Measurements from ENCODE around the gene EFNA5.

EFNA5 gene

GRCh38 chr5:107541400-107541799 lies 129.3 kb downstream of the EFNA5 start:
- no peak for DNase-seq

- no peak for DNase-seq
These were observed 130.9 kb downstream of the EFNA5 start for GRCh38 chr5:107539726-107540330.

DNA sequence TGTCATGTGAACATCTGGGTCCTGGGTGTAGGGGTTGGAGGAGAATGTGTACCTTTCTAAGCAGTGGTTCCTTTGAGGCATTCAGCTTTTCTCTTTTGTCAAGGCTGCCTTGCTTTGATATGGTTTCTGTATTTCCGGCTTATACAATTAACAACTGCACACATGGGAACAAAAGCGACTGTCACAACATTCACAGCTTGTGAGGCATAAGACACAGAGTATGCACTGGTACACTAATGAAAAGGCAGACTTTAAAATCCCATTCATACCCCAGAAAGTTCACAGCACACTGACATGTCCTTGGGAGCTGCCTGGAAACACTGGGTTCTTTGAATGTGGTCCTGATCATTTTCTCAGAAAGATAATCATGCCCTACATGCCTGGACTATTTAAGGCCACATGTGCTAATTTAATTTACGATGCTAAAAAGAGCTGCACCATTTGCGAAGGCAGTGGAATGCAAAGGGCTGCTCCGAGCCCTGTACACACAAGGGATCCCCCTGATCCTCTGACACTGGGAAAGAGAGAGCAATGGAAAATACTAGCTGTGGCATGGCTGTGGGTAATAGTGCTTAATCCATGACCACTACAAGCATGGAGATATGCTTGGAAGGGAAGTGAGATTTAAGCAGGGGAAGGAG lies 131.8 kb downstream of the EFNA5 start:
- DNase-seq = no peak

DNA sequence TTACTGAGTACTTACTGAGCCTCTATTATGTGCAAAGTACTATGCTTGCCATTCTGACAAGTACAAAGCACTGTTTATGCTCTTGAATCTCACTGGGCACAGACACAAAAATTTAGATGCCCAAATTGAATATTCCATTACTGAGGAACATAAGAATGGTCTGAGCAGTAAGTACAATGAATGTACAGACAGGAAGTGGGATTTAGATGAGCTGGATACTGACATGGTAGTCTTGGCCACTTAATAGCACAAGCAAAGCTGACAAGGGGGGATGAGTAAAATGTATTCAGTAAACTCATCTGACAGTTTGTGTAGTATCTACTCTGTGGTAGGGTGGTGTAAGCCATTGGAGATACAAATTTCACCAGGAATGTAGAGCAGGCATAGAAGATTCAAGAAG lies 132.4 kb downstream of the EFNA5 start:
- no peak for DNase-seq

DNA sequence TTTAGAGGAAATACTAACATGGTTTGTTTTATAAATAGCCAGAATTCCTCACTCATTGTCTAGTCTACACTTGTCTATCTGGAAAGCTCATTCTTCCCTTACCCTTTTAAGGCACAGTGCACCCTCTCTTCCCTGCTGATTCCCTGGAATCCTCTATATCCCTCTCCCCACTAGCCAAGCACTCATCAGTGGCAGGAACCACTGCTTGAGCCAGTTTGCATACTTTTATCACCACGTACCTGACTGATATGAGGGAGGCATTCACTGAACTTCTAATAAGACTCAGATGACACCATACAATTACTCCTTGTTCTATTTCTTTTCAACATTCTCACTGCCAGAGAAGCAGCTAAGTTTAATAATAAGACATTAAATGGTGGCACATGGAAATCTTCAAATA lies 134.9 kb downstream of the EFNA5 start:
- no peak for DNase-seq

- no peak for DNase-seq
These were observed 136.5 kb downstream of the EFNA5 start for GRCh38 chr5:107533910-107534876.

GRCh38 chr5:107532916-107533315 lies 137.8 kb downstream of the EFNA5 start:
- no peak for DNase-seq

DNA sequence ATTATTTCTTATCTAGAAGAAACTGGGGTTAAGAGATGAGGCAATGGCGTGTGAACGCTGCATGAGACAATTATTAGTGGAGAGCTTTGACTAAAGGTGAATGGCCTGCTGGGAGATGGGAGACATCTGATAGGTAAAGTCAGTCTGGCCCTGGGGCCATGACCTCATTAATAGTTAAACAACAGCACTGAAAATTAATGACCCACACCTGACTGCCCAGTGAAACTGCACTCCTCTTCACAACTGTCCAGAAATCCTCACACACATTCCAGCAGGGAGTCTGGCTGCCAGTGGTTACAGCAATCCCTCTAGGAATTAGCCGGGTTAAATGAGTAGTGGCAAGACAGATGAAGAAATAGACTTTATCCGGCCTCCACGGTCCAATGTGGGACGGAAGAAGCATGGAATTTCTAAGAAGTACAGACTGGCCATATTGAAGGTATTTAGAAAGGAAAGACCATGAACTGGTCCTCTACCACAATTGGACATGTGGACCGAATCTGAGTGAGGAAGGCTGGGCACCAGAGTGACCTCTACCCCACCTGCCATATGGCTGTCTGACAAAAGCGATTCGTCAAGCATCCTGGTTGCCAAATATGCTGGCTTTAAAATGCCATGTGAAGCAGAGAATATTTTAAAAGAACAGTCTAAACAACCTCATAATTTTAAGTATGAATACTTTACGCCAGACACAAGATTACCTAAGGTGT lies 138.4 kb downstream of the EFNA5 start:
- DNase-seq = no peak

- no peak for DNase-seq
These were observed 139.4 kb downstream of the EFNA5 start for GRCh38 chr5:107531308-107531707.

DNA sequence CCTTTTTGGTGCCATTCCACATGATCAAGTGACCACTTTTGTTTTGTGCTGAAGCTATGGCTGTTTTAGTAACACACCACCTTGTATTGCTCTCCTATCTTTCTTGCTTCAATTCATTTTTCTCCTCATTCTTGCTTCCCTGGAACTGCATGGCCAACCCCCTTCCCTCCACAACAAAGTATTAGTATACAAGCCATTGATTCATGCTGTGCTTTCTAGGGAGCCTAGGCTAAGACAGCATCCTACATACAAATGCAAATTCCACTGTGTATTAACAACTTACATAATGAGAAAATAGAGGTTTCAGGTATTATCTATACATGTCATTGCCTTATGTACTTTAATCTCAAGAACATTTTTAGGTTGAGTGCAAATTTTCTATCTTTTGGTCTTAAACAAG lies 141.1 kb downstream of the EFNA5 start:
- DNase-seq = no peak

DNA sequence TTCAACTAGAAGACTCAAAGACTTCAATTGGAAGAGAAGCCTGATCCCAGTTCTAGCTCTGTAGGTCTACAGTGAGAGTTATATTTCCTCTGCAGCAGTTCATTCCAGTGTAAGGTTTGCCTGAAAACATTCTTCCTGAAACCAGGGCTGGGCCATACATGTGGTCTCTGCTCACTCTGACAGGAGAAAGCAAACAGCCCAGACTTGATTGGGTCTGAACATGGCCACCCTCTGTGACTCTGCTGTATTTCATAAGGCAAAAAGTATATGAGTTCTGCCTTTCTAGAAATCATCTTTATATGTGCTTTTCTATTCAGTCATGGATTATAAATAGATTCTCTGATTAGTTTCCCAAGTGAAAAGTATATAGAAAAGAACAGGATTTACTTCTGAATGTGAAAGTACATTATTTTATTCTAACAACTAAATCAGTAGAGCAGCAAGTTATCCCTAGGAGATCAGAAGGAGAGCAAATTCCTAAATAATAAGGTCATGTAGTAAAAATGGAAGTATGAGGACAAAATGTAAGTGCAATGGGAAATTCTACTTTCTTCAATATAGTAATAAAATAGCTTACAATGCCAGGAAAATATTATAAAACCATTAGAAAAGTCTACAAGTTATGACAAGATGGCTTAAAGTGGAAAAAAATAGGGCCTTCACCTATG lies 144.3 kb downstream of the EFNA5 start:
- no peak for DNase-seq

GRCh38 chr5:107524111-107524510 lies 146.6 kb downstream of the EFNA5 start:
- no peak for DNase-seq

DNA sequence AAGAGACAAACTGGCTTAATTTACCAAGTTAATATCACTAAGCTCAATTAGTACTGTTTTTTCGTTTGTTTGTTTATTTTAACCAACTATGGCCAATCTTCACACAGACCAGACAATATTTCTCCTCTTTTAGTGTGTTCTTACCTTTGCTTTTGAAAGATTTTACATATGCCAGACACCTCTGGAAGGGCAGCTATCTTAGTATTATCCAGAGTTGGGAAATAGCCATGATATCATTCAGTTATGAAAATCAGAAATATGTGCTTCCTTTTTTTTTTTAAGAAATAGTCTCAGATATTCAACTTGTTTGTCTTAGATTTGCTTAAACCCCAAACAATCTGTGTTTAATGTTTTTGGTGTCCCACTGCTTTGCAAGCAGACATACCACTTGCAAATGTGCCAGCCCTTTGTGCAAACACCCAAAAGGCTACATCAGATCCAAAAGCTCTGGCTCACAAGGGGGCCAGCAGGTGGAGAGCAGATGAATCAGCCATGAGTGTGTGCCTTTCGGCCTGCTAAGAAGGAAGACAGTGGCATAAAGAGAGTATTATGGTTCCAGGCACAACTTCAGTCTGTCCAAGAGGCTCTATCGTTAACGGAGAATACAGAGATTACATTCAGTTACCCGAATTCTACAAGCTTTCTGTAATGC lies 147.6 kb downstream of the EFNA5 start:
- no peak for DNase-seq

DNA sequence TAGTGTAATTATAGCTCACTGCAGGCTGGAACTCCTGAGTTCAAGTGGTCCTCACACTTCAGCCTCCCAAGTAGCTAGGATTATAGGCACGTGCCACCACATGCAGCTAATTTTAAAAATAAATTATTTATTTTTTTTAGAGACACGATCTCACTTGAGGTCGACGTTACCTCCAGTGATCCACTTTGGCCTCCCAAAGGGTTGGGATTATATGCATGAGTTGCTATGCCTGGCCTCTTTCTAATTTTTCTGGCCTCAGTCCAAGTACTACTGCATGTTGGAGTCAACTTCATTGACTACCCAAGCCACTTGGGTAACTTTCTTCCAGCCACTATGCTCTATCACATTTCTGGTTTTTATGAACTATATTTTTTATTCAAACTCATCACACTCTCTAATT lies 148.3 kb downstream of the EFNA5 start:
- DNase-seq = no peak

DNA sequence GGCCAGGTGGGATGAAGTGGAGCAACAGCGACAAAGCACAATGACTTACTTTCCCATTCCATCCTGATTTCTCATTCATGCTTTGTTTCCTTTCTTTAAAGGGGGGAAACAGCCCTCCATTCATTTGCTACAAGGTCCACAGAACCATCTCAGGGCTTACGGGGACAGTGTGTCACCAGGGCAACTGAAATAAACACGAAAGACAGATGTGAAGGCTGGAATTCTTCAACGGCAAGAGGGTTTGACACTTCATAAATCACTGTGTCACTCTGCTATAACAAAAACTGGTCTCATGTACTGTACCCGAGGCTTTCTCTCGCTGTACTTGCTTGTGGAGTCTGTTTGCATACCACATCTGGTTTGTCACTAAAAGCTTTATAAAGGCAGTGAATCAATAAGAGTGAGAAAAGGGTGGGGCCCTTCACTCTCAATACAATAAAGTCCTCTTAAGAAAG lies 150.8 kb downstream of the EFNA5 start:
- no peak for DNase-seq

- DNase-seq = no peak
These were observed 152.1 kb downstream of the EFNA5 start for GRCh38 chr5:107518616-107519015.

DNA sequence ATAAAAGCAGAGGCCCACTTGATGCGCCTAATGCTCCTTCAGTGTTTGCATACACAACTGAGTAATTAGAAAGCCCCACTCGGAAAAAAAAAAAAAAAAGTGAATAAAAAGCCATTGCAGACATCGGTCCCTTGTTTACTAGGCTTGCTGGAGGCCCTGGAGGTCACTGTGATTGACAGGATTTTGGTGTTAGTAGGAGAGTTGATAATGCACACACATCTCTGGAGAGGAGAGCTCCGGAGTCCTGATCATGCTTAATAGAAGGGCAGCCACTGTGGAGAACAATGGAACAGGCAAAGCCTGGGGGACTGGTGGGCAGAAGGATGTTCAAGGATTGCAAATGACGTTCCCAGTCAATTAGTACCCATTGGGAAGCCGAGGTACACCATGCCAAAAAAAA lies 152.5 kb downstream of the EFNA5 start:
- DNase-seq = no peak

DNA sequence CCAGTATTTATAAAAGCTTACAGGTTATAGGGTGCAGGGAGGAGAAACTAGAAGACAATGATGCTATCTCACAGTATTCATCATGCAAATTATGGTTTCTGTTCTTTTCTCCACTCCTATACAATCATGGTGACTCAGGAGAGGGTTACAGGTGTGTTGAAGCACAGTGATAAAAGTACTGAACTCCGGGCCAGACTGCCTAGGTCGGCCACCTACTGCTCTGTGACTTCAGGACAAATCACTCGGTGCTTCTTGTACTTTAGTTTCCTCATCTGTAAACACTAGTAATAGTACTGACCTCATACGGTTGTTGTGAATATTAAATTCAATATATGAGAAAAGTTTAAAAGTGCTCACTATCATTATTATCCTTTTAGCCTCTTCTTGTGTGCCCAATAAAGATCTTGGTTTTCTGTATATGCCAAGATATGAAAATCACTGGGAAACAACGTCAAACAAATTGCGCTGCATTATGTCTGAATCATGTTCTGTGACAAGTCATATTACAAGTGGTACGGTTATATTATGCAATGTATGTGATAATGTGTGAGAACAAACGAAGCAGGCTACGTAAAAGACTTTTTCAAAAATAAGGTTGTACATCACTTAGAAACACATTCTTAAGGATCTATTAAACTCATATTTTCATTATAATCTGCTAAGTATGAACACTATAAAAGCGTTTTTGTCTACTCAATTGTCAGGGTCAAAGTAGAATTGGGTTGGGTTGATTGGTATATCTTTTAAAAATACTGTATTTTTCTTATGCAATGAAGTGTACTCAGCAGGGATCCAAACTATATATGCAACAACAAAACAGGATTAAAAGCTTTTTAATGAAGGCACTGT lies 153.3 kb downstream of the EFNA5 start:
- DNase-seq = no peak

GRCh38 chr5:107516452-107517184 lies 154.1 kb downstream of the EFNA5 start:
- no peak for DNase-seq

- no peak for DNase-seq
These were observed 155.1 kb downstream of the EFNA5 start for GRCh38 chr5:107515521-107516080.

Data from GOT3 (cell line).